H1 (cell line): ENCODE measurements around the gene GSDME. TPM values are rescaled to one million over a fixed set of nuclear protein-coding genes. Genes with fewer than 3 reads are reported as not detected.

Source experiments
- CTCF ChIA-PET: fragments of 300-600 bp; sonication (Branson Sonifier 250); formaldehyde crosslinking; loops from one replicate; lab custom pipeline; 2021; ENCODE audit not compliant: partially characterized antibody; lab: Charles Lee
- POLR2A ChIA-PET: fragments of 300-600 bp; sonication (Branson Sonifier 250); formaldehyde crosslinking; loops from one replicate; lab custom pipeline; 2021; ENCODE audit warnings: inconsistent platforms; ENCODE audit not compliant: partially characterized antibody; lab: Charles Lee
- DNase-seq, 2 experiments: peaks; one replicate each; pipeline versions ENCODE4 v3.0.0 to v3.0.0-alpha.2; 2010 to 2022; ENCODE audit warnings: low spot score in 2 of 2, low read depth in 1 of 2, mixed read lengths in 1 of 2
- FAIRE-seq: peaks from 2 replicates; lab custom pipeline; 2011; peaks lifted over from hg19 to GRCh38; lab: Jason Lieb, UNC
- H2AFZ ChIP-seq: 2 replicates; pipeline ENCODE4 v1.8.1; 2012; ENCODE audit warnings: low read length, inconsistent platforms
- H2AK5ac ChIP-seq: 2 replicates; pipeline ENCODE4 v1.6.1; 2013; ENCODE audit warnings: low read depth, low read length
- H2BK120ac ChIP-seq: replicated peaks from 2 replicates; pipeline ENCODE3; 2013; ENCODE audit warnings: low read depth, low read length, inconsistent platforms
- H2BK12ac ChIP-seq: 2 replicates; pipeline ENCODE4 v1.6.1; 2013; ENCODE audit warnings: low read depth, low read length
- H2BK15ac ChIP-seq: 2 replicates; pipeline ENCODE4 v1.6.1; 2013; ENCODE audit warnings: low read length
- H2BK20ac ChIP-seq: 2 replicates; pipeline ENCODE4 v1.6.1; 2013; ENCODE audit warnings: low read length
- H2BK5ac ChIP-seq: 2 replicates; pipeline ENCODE4 v1.6.1; 2013; ENCODE audit warnings: low read depth, low read length
- H3K14ac ChIP-seq: 2 replicates; pipeline ENCODE4 v1.6.1; 2013; ENCODE audit warnings: inconsistent platforms; ENCODE audit not compliant: insufficient read length
- H3K18ac ChIP-seq: 2 replicates; pipeline ENCODE4 v1.6.1; 2013; ENCODE audit warnings: low read length; ENCODE audit errors: extremely low read depth
- H3K23ac ChIP-seq: 2 replicates; pipeline ENCODE4 v1.6.1; 2013; ENCODE audit warnings: inconsistent platforms; ENCODE audit not compliant: insufficient read length
- H3K23me2 ChIP-seq: 2 replicates; pipeline ENCODE4 v1.6.1; 2013; ENCODE audit warnings: low read depth, low read length
- H3K27ac ChIP-seq: 2 replicates; pipeline ENCODE4 v1.6.1; 2011; ENCODE audit warnings: low read depth, low read length, inconsistent platforms
- H3K27me3 ChIP-seq, 4 experiments: replicated peaks in 1 of 4; 1 replicate in 1 of 4; 2 replicates in 3 of 4; pipeline versions ENCODE4 v1.6.1 to v1.8.1; 2011 to 2013; ENCODE audit warnings: low read length in 3 of 4, mild to moderate bottlenecking in 3 of 4, inconsistent platforms in 2 of 4, mixed read lengths in 2 of 4, moderate library complexity in 1 of 4; ENCODE audit not compliant: control insufficient read depth in 3 of 4, insufficient read depth in 3 of 4; ENCODE audit errors: extremely low read depth in 1 of 4
- H3K36me3 ChIP-seq, 4 experiments: 2 replicates each; pipeline versions ENCODE4 v1.6.1 to v1.8.1; 2011 to 2013; ENCODE audit warnings: mild to moderate bottlenecking in 4 of 4, low read length in 3 of 4, moderate library complexity in 2 of 4, control low read depth in 1 of 4, inconsistent platforms in 1 of 4; ENCODE audit not compliant: insufficient read depth in 4 of 4, control insufficient read depth in 2 of 4
- H3K4ac ChIP-seq: replicated peaks from 2 replicates; pipeline ENCODE3; 2013; ENCODE audit warnings: low read length, low read depth, mixed read lengths, inconsistent platforms; ENCODE audit not compliant: insufficient read length
- H3K4me1 ChIP-seq, 4 experiments: replicated peaks in 1 of 4; 1 replicate in 1 of 4; 2 replicates in 3 of 4; pipeline versions ENCODE4 v1.6.1 to v1.8.1; 2011 to 2013; ENCODE audit warnings: low read length in 3 of 4, inconsistent platforms in 2 of 4, mixed read lengths in 1 of 4; ENCODE audit not compliant: insufficient read depth in 4 of 4, control insufficient read depth in 3 of 4
- H3K4me2 ChIP-seq, 2 experiments: 2 replicates each; pipeline versions ENCODE4 v1.6.1 to v1.8.1; 2011 to 2013; ENCODE audit warnings: low read depth in 2 of 2, low read length in 2 of 2, control low read depth in 1 of 2, inconsistent platforms in 1 of 2, mild to moderate bottlenecking in 1 of 2; ENCODE audit not compliant: insufficient read depth in 1 of 2
- H3K4me3 ChIP-seq, 4 experiments: fragments of 200-600, 300-600 bp in 1 of 4; sonication (generic), shearing (Covaris generic), sonication (Bioruptor Twin) in 1 of 4; 2 replicates each; pipeline versions ENCODE4 v1.5.1 to v1.8.1; 2011 to 2016; ENCODE audit warnings: low read length in 4 of 4, low read depth in 3 of 4, control low read depth in 2 of 4, inconsistent platforms in 2 of 4, mild to moderate bottlenecking in 2 of 4, mixed read lengths in 1 of 4, moderate library complexity in 1 of 4; ENCODE audit not compliant: insufficient read depth in 2 of 4; ENCODE audit errors: extremely low read depth in 1 of 4
- H3K56ac ChIP-seq: replicated peaks from 2 replicates; pipeline ENCODE3; 2013; ENCODE audit warnings: low read depth, mild to moderate bottlenecking, mixed read lengths, low read length, inconsistent platforms; ENCODE audit not compliant: insufficient read length
- H3K79me1 ChIP-seq: 2 replicates; pipeline ENCODE4 v1.6.1; 2013; ENCODE audit warnings: low read depth, low read length, control low read depth
- H3K79me2 ChIP-seq, 2 experiments: 2 replicates each; pipeline versions ENCODE4 v1.6.1 to v1.8.1; 2012 to 2013; ENCODE audit warnings: low read length in 2 of 2, mild to moderate bottlenecking in 2 of 2, inconsistent platforms in 1 of 2; ENCODE audit not compliant: insufficient read depth in 2 of 2, control insufficient read depth in 1 of 2
- H3K9ac ChIP-seq, 4 experiments: replicated peaks in 1 of 4; 1 replicate in 1 of 4; 2 replicates in 3 of 4; pipeline versions ENCODE4 v1.6.1 to v1.8.1; 2011 to 2013; ENCODE audit warnings: low read depth in 3 of 4, low read length in 3 of 4, control low read depth in 2 of 4, mild to moderate bottlenecking in 2 of 4, moderate library complexity in 2 of 4, inconsistent platforms in 1 of 4; ENCODE audit errors: extremely low read depth in 1 of 4
- H3K9me3 ChIP-seq, 2 experiments: 2 replicates each; pipeline versions ENCODE4 v1.6.1 to v1.8.1; 2012 to 2013; ENCODE audit warnings: mild to moderate bottlenecking in 2 of 2, moderate library complexity in 2 of 2, control low read depth in 1 of 2, inconsistent platforms in 1 of 2, low read depth in 1 of 2, low read length in 1 of 2, mixed read lengths in 1 of 2; ENCODE audit not compliant: insufficient read depth in 2 of 2
- H4K20me1 ChIP-seq, 2 experiments: replicated peaks in 1 of 2; 2 replicates each; pipeline versions ENCODE3 to v1.8.1; 2011 to 2013; ENCODE audit warnings: inconsistent platforms in 2 of 2, low read length in 2 of 2, mild to moderate bottlenecking in 1 of 2; ENCODE audit not compliant: insufficient read depth in 2 of 2, control insufficient read depth in 1 of 2
- H4K5ac ChIP-seq: 2 replicates; pipeline ENCODE4 v1.6.1; 2013; ENCODE audit warnings: low read length, low read depth, mixed read lengths, inconsistent platforms; ENCODE audit not compliant: insufficient read length
- H4K8ac ChIP-seq: 2 replicates; pipeline ENCODE4 v1.8.0; 2013; ENCODE audit warnings: mild to moderate bottlenecking, moderate library complexity, low read length, inconsistent platforms; ENCODE audit not compliant: insufficient read depth; ENCODE audit errors: extremely low read depth
- H4K91ac ChIP-seq: replicated peaks from 2 replicates; pipeline ENCODE3; 2013; ENCODE audit warnings: low read length, mixed read lengths, inconsistent platforms; ENCODE audit not compliant: insufficient read length
- CBX8 ChIP-seq: fragments of 300-800, 300-1000 bp; sonication (generic); IDR thresholded peaks from 2 replicates; pipeline ENCODE4 v1.7.1; 2016; ENCODE audit warnings: low read depth, low read length, borderline replicate concordance
- CEBPB ChIP-seq: IDR thresholded peaks from 2 replicates; pipeline ENCODE4 v1.6.1; 2012; ENCODE audit warnings: low read depth, low read length
- CTBP2 ChIP-seq: IDR thresholded peaks from 2 replicates; pipeline ENCODE4 v1.7.0; 2011; ENCODE audit warnings: borderline replicate concordance, mild to moderate bottlenecking, moderate library complexity, mixed read lengths, low read length; ENCODE audit not compliant: insufficient read depth, insufficient read length
- HDAC6 ChIP-seq: IDR thresholded peaks from one replicate; pipeline ENCODE4 v1.7.1; 2012; ENCODE audit warnings: low read depth, mild to moderate bottlenecking, inconsistent platforms, low read length, moderate library complexity
- KDM4A ChIP-seq: IDR thresholded peaks from one replicate; pipeline ENCODE4 v1.7.1; 2012; ENCODE audit warnings: low read depth, mild to moderate bottlenecking, moderate library complexity, low read length, inconsistent platforms; ENCODE audit not compliant: severe bottlenecking
- POLR2A ChIP-seq, 2 experiments: IDR thresholded peaks; 1 replicate in 1 of 2; 2 replicates in 1 of 2; pipeline ENCODE4 v1.6.1; 2011; ENCODE audit warnings: low read depth in 2 of 2, low read length in 2 of 2, mild to moderate bottlenecking in 2 of 2; ENCODE audit errors: control extremely low read depth in 1 of 2
- RAD21 ChIP-seq, 2 experiments: IDR thresholded peaks in 1 of 2; conservative IDR thresholded peaks in 1 of 2; 2 replicates each; pipeline ENCODE4 v1.6.1; 2011; ENCODE audit warnings: low read depth in 2 of 2, low read length in 2 of 2, improper control_type of control experiment in 1 of 2, inconsistent platforms in 1 of 2, mild to moderate bottlenecking in 1 of 2, moderate library complexity in 1 of 2
- RFX5 ChIP-seq: IDR thresholded peaks from 2 replicates; pipeline ENCODE4 v1.6.1; 2011; ENCODE audit warnings: low read depth, low read length, improper control_type of control experiment, borderline replicate concordance
- RNF2 ChIP-seq: fragments of 200-900, 300-1000 bp; sonication (generic); IDR thresholded peaks from 2 replicates; pipeline ENCODE4 v1.7.1; 2016; ENCODE audit warnings: borderline replicate concordance, low read depth, mild to moderate bottlenecking, antibody characterized with exemption, low read length; ENCODE audit not compliant: poor library complexity, severe bottlenecking; ENCODE audit errors: missing control alignments
- SP2 ChIP-seq: IDR thresholded peaks from 2 replicates; pipeline ENCODE4 v1.6.1; 2012; ENCODE audit warnings: mild to moderate bottlenecking, low read length, inconsistent platforms
- TBP ChIP-seq: IDR thresholded peaks from 2 replicates; pipeline ENCODE4 v1.6.1; 2011; ENCODE audit warnings: low read depth, low read length, improper control_type of control experiment
- TCF12 ChIP-seq: IDR thresholded peaks from 2 replicates; pipeline ENCODE4 v1.6.1; 2011; ENCODE audit warnings: low read depth, mild to moderate bottlenecking, low read length
- TEAD4 ChIP-seq: IDR thresholded peaks from 2 replicates; pipeline ENCODE4 v1.6.1; 2012; ENCODE audit warnings: low read depth, low read length, inconsistent platforms, mixed read lengths
- WGBS, 2 experiments: shearing (Covaris generic) in 1 of 2; methylation state at CpG; one replicate each; pipeline versions ENCODE4 v1.1.6 to v1.1.7; 2013 to 2015; ENCODE audit warnings: low lambda C conversion rate in 2 of 2, mixed read lengths in 2 of 2, inconsistent platforms in 1 of 2, low coverage in 1 of 2, missing lambda C conversion rate in 1 of 2; ENCODE audit not compliant: insufficient replicate concordance in 2 of 2, insufficient coverage in 1 of 2, insufficient read length in 1 of 2; ENCODE audit errors: extremely low coverage in 1 of 2, missing lambda C conversion rate in 1 of 2; 5-methylcytosine and 5-hydroxymethylcytosine counted together
- polyA plus RNA-seq, 7 experiments: library from polyadenylated mRNA; depleted of rRNA in 3 of 7; stranded (reverse) in 5 of 7; unstranded in 2 of 7; fragments of >200 nt in 5 of 7; fragments of 200-250 nt in 2 of 7; gene quantifications; 1 replicate in 5 of 7; 2 replicates in 1 of 7; 4 replicates in 1 of 7; pipeline versions ENCODE4 v1.2.1 to v1.2.3, GENCODE V29; 2011 to 2013; ENCODE audit warnings: missing spikeins in 2 of 7, mixed read lengths in 2 of 7
- total RNA-seq: library from RNA; stranded (reverse); fragmentation: NEBNext Ultra II Directional; extraction: Animal tissue kit (Norgen Biotek cat#: 25700); gene quantifications from 2 replicates; pipeline ENCODE4 v1.2.1, GENCODE V29; 2021
- TF ChIP-seq, protein P1 (sequence below): IDR thresholded peaks from 2 replicates; pipeline ENCODE4 v1.6.1; 2012; ENCODE audit warnings: inconsistent platforms

The GSDME gene
- total and polyA plus RNA-seq, 2 of the 8 experiments (the other 6 are each of a cell fraction or from before 2014, with no cell fraction given), result 5.4 to 7.6 TPM

DNA sequence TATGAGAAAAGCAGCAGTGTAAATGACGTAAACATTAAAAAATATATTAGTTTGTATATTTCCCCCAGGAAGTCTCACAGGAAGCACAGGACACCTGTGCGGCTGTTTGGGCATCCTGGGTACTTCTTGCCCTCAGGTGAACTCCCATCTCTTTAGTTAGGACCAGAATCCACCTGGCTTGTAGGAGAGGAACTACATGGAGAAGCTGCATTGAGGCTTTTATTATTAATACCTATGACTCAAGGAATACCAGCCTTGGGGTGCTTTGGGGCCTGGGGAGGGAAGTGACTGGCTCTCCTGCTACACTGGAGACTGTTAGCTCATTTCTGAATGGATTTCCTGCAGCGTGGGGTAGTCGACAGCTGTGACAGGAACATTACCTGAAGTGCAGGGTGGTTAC is 40.0 kb upstream of the GSDME start:
- 92% methylated on average over 4 of the region's 4 CpGs; no CpG with 5 or more reads in 1 of the 2 experiments for WGBS, 2 experiments
- H3K4me3 ChIP-seq, result no peak overlapping the region
- H3K4me2 ChIP-seq, result no peak overlapping the region
- no peak overlapping the region for H4K5ac ChIP-seq
- ChIA-PET POLR2A (no interaction called here), CTCF (interaction anchor here (0.7 to 1.9 kb wide), 3 partner anchors 15 to 297 kb away, joined by 3 to 9 read pairs (median 4); no protein-coding TSS in a partner anchor)
- H3K23me2 ChIP-seq, result peaks cover 2% of the 10 kb centered on the region; the same call in 1 of the 2 replicates
- no peak overlapping the region for H3K56ac ChIP-seq
- H3K18ac ChIP-seq, result no peak overlapping the region
- no peaks in the 10 kb centered on the region for H3K79me1 ChIP-seq
- H3K14ac ChIP-seq, result no peak overlapping the region
- no peak overlapping the region for H2BK5ac ChIP-seq
- no peak overlapping the region for H2BK12ac ChIP-seq
- no peaks in the 10 kb centered on the region; a peak in 1 of 4 replicates for H3K9me3 ChIP-seq
- no peak overlapping the region for H3K4ac ChIP-seq
- no peak overlapping the region for H2AK5ac ChIP-seq
- H3K4me1 ChIP-seq, result no peaks in the 10 kb centered on the region
- no peak overlapping the region for H2BK120ac ChIP-seq
- H3K9ac ChIP-seq, result no peak overlapping the region
- no peak overlapping the region for H3K23ac ChIP-seq
- no peak overlapping the region for H2AFZ ChIP-seq
- no peak overlapping the region for H4K8ac ChIP-seq
- no peaks in the 10 kb centered on the region for H4K20me1 ChIP-seq
- FAIRE-seq (no peak), DNase-seq (no peak)
- H3K79me2 ChIP-seq, result no peaks in the 10 kb centered on the region
- no peaks in the 10 kb centered on the region for H3K27me3 ChIP-seq
- no peak overlapping the region for H4K91ac ChIP-seq
- H2BK15ac ChIP-seq, result no peak overlapping the region
- H2BK20ac ChIP-seq, result no peak overlapping the region
- no peak overlapping the region for H3K27ac ChIP-seq
- H3K36me3 ChIP-seq, result no peaks in the 10 kb centered on the region; a peak in 2 of 8 replicates
- TF ChIP-seq RNF2 (no peak), POLR2A (IDR thresholded peaks at IDR 0.05; ENCODE audit: control extremely low read depth in 1 of 2, low read depth in 2 of 2, low read length in 2 of 2) (no peak), SP2 (no peak), CBX8 (no peak), KDM4A (no peak), CTBP2 (no peak), TCF12 (no peak), RFX5 (no peak), CEBPB (no peak), RAD21 (IDR thresholded peaks at IDR 0.05 in 1 of 2, conservative IDR thresholded peaks at IDR 0.05 in 1 of 2; ENCODE audit: low read depth in 2 of 2, low read length in 2 of 2) (no peak), TBP (no peak), TEAD4 (no peak), HDAC6 (no peak)
- TF ChIP-seq, protein P1, sequence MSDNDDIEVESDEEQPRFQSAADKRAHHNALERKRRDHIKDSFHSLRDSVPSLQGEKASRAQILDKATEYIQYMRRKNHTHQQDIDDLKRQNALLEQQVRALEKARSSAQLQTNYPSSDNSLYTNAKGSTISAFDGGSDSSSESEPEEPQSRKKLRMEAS, result no peak
